ENCODE measurements around the gene PABPN1L. TPM values are rescaled to one million over a fixed set of nuclear protein-coding genes. Genes with fewer than 3 reads are reported as not detected.

PABPN1L gene
- not detected in 2 replicates for total RNA-seq (ENCODE audit: low replicate concordance)

DNA sequence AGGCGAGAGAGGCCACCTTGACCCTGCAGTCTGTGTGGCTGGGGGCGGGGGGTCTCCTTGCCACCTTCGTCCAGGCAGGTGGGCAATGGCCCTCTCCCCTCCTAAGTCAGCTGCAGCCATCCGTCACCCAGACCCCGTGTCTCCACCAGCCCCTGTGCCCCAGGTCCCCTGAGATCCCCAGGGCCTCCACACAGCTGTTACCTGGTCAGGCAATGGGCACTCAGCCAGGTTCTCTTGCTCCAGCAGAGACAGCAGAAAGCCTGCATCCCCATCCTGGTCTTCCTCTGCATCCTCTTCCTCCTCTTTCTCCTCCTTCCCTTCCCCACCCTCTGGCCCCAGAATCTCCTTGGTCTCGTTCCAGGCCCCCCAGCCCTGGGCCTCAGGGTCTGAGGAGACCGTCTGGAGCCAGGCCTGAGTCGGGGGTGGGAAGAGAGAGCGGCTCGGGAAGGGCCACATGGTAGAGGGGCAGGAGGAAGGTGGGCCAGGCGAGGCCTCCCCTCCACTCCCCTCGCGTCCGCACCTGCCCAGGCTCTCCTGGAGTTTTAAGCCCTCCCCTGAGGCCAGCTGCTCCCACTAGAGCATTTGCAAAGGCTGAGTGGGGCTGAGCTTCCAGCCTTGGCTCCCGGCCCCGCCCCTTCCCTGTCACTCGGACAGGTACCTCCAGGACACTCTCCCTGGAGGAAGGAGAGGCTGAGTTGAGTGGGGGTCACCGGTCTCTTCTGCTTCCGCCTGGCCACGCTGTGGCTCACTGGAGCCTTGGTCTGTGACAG lies at the start of gene PABPN1L:
TSS of gene PABPN1L (minus strand) at position 510 of the 770 bp plus-strand sequence. CDS start at position 456, 54 bp downstream.
- no peaks in the 10 kb centered on the region for H3K79me2 ChIP-seq (ENCODE audit: low read depth)
- Mint-ChIP-seq H3K9me3 (no peaks in the 10 kb centered on the region), H3K4me1 (no peaks in the 10 kb centered on the region), H3K27ac (peak within 1 kb of the TSS; percentile 94), H3K4me3 (no peak within 1 kb of the TSS), H3K36me3 (no peaks in the 10 kb centered on the region), H3K27me3 (ENCODE audit: insufficient read depth, low read depth) (peaks cover 2% of the 10 kb centered on the region)
- H4K20me1 ChIP-seq (ENCODE audit: low read depth): no peaks in the 10 kb centered on the region
- H3F3A ChIP-seq (ENCODE audit: low read depth): no peaks in the 10 kb centered on the region
- H3K4me2 ChIP-seq: no peak within 1 kb of the TSS
- H3K27me3 ChIP-seq: no peaks in the 10 kb centered on the region
- no peaks in the 10 kb centered on the region for H3K4me1 ChIP-seq
- no peaks in the 10 kb centered on the region for H3K9me3 ChIP-seq (ENCODE audit: low read depth)
- no peaks in the 10 kb centered on the region for H3K36me3 ChIP-seq
- peak within 1 kb of the TSS; percentile 49 for H3K9ac ChIP-seq
- no peak within 1 kb of the TSS for H3K27ac ChIP-seq
- H3K4me3 ChIP-seq: no peak within 1 kb of the TSS
- no peak within 1 kb of the TSS for H2AFZ ChIP-seq (replicated peaks)
- DNase-seq (ENCODE audit: low spot score): no peak
- TF ChIP-seq CTCF (IDR thresholded peaks at IDR 0.05): no peak
- no peak for TF ChIP-seq EZH2phosphoT487 (IDR thresholded peaks at IDR 0.05)
- no peak for TF ChIP-seq EZH2 (IDR thresholded peaks at IDR 0.05)

GRCh38 chr16:88915639-88916327 lies 49.3 kb upstream of the PABPN1L start:
- no peaks in the 10 kb centered on the region for H3K36me3 Mint-ChIP-seq
- Histone ChIP-seq H3F3A (ENCODE audit: low read depth) (peaks cover 13% of the 10 kb centered on the region), H3K4me2 (no peak overlapping the region), H3K27me3 (no peaks in the 10 kb centered on the region), H3K9me3 (ENCODE audit: low read depth) (no peaks in the 10 kb centered on the region), H3K4me3 (no peak overlapping the region), H3K36me3 (no peaks in the 10 kb centered on the region), H2AFZ (replicated peaks) (no peak overlapping the region), H3K79me2 (ENCODE audit: low read depth) (no peaks in the 10 kb centered on the region), H3K9ac (no peak overlapping the region), H3K4me1 (peaks cover 7% of the 10 kb centered on the region), H4K20me1 (ENCODE audit: low read depth) (no peaks in the 10 kb centered on the region), H3K27ac (no peak overlapping the region)
- H3K27ac Mint-ChIP-seq: peak overlapping the region; percentile 46
- DNase-seq (ENCODE audit: low spot score): no peak
- peaks cover 2% of the 10 kb centered on the region for H3K9me3 Mint-ChIP-seq
- peaks cover 12% of the 10 kb centered on the region for H3K27me3 Mint-ChIP-seq (ENCODE audit: insufficient read depth, low read depth)
- H3K4me3 Mint-ChIP-seq: peak overlapping the region; percentile 57
- TF ChIP-seq CTCF (IDR thresholded peaks at IDR 0.05) (no peak), EZH2phosphoT487 (IDR thresholded peaks at IDR 0.05) (no peak), EZH2 (IDR thresholded peaks at IDR 0.05) (no peak)
- H3K4me1 Mint-ChIP-seq: peaks cover 35% of the 10 kb centered on the region

DNA sequence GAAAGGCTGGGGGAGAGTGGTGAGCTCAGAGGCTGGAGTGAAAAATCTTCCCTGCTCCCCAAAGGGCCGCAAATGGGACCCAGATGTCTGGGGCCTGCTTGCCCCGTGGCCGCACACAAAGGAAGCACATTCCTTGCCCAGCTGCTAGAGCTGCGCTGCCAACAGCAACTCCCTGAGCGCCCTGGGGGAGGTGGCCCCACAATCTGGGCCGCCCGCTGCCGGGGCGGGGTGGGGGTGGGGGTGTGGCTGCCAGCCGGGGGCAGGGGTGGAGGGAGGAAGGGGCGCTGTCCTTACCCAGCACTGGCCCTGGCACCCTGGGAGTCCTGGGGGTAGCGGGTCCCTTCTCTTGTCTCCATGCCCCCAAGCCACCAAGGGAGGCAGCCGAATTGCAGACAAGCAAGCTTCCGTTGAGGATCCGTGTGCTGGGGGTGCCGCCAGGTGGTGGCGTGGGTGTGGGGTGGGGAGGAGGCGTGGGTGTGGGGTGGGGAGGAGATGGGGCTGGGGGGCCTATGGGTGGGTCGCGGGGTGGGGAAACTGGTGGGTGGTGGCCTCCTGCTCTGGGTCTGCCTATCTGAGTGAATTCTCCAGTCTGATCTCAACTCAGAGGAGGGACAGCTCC lies 48.4 kb upstream of the PABPN1L start:
- no peak overlapping the region for H3K27ac ChIP-seq
- no peak for DNase-seq (ENCODE audit: low spot score)
- TF ChIP-seq EZH2 (IDR thresholded peaks at IDR 0.05) (no peak), EZH2phosphoT487 (IDR thresholded peaks at IDR 0.05) (no peak), CTCF (IDR thresholded peaks at IDR 0.05) (no peak)
- Mint-ChIP-seq H3K4me1 (peaks cover 40% of the 10 kb centered on the region), H3K4me3 (no peak overlapping the region), H3K27ac (peak overlapping the region; percentile 21), H3K27me3 (ENCODE audit: insufficient read depth, low read depth) (peaks cover 12% of the 10 kb centered on the region), H3K9me3 (peaks cover 2% of the 10 kb centered on the region), H3K36me3 (no peaks in the 10 kb centered on the region)
- H3K4me2 ChIP-seq: no peak overlapping the region
- H3K79me2 ChIP-seq (ENCODE audit: low read depth): no peaks in the 10 kb centered on the region
- no peaks in the 10 kb centered on the region for H3K36me3 ChIP-seq
- no peak overlapping the region for H3K4me3 ChIP-seq
- no peaks in the 10 kb centered on the region for H3K9me3 ChIP-seq (ENCODE audit: low read depth)
- peaks cover 13% of the 10 kb centered on the region for H3F3A ChIP-seq (ENCODE audit: low read depth)
- H3K27me3 ChIP-seq: no peaks in the 10 kb centered on the region
- no peak overlapping the region for H2AFZ ChIP-seq (replicated peaks)
- peaks cover 7% of the 10 kb centered on the region for H3K4me1 ChIP-seq
- no peak overlapping the region for H3K9ac ChIP-seq
- no peaks in the 10 kb centered on the region for H4K20me1 ChIP-seq (ENCODE audit: low read depth)

Measured in neural progenitor cell (in vitro differentiated cells).